Pancreas (tissue), 10 donors: Measurements from ENCODE around the gene SSR1. TPM values are rescaled to one million over a fixed set of nuclear protein-coding genes. Genes with fewer than 3 reads are reported as not detected.
A peak's percentile ranks its signal among the peaks of the same experiment; 100 is the strongest.

ENCODE experiments used
- ATAC-seq, 4 donors: fragments of 200-7000 bp; cut with Tn5 transposase; one replicate each; pipeline versions ENCODE4 v1.8.0 to v1.9.1; 2020; ENCODE audit warnings: mild to moderate bottlenecking in 4 of 4, moderate library complexity in 4 of 4
- DNase-seq, 6 donors: peaks; one replicate each; pipeline ENCODE4 v3.0.0-alpha.2; 2020
- FAIRE-seq: peaks from 2 replicates; lab custom pipeline; 2012; peaks lifted over from hg19 to GRCh38; lab: Jason Lieb, UNC
- H3K27ac ChIP-seq, 4 donors: fragments of 200-600 bp; sonication (generic); 1 replicate in 3 of 4; 2 replicates in 1 of 4; pipeline versions ENCODE4 v1.5.0 to v1.8.0; 2020
- H3K27me3 ChIP-seq, 4 donors: fragments of 200-600 bp; one replicate each; pipeline ENCODE4 v1.8.0; 2021
- H3K36me3 ChIP-seq, 3 donors: fragments of 200-600 bp; sonication (generic) in 1 of 3; one replicate each; pipeline versions ENCODE4 v1.5.0 to v1.8.0; 2020 to 2021
- H3K4me1 ChIP-seq, 3 donors: fragments of 200-600 bp; one replicate each; pipeline ENCODE4 v1.8.0; 2021
- H3K4me3 ChIP-seq, 4 donors: fragments of 200-600 bp; sonication (generic) in 2 of 4; one replicate each; pipeline versions ENCODE4 v1.5.0 to v1.8.0; 2020 to 2021
- H3K9me3 ChIP-seq, 4 donors: fragments of 200-600 bp; one replicate each; pipeline ENCODE4 v1.8.0; 2021
- CTCF ChIP-seq, 4 donors: fragments of 200-600 bp; sonication (generic) in 3 of 4; IDR thresholded peaks; one replicate each; pipeline versions ENCODE4 v1.5.0 to v1.8.0; 2021; ENCODE audit warnings: antibody characterized with exemption in 4 of 4
- WGBS, 2 donors: extraction: QIAGEN DNeasy Blood & Tissue Kit; methylation state at CpG; one replicate each; pipeline ENCODE4 v1.1.7; 2013; 5-methylcytosine and 5-hydroxymethylcytosine counted together
- intact Hi-C, 3 donors: fragments of 100-400 bp; cut with DNase I; formaldehyde crosslinking; loops; one replicate each; pipeline versions ENCODE4 v1.11.1 to v1.14.2; 2022
- polyA plus RNA-seq, 2 donors: library from polyadenylated mRNA; stranded (reverse); fragments of 200-250 nt; gene quantifications; one replicate each; pipeline ENCODE4 v1.2.3, GENCODE V29; 2013
- total RNA-seq, 6 donors: library from RNA; stranded (reverse); fragmentation: NEBNext Ultra II Directional in 4 of 6; extraction: Animal tissue kit (Norgen Biotek cat#: 25700) in 4 of 6; gene quantifications; one replicate each; pipeline versions ENCODE4 v1.2.1 to v1.2.4, GENCODE V29; 2021 to 2023
- donor health status: healthy with polysubstance abuse.
- donor health status: DM: no; HTN: no; CAD: no; lungs with moderate emphysema.
- donor health status: DM: no; HTN: no; CAD: no.
- donor health status: control.
- donor health status: control.
- donor health status: Bipolar disorder and iron deficiency.
- donor health status: DM: yes; HTN: yes; CAD: no.
- donor health status: DM: no; HTN: no; CAD: no.
- donor health status: DM: no; HTN: no; CAD: no.
- donor health status: DM: yes; HTN: yes; CAD: no.

SSR1 gene
- total and polyA plus RNA-seq, 8 donors = 11.5 to 138 (median 79.6) TPM

- ATAC-seq = peak; percentile 45 to 77 (median 68)
- TF ChIP-seq CTCF (IDR thresholded peaks at IDR 0.05) = no peak
- WGBS, 2 donors = 11 to 15% methylated on average over 13 of the region's 13 CpGs
These were observed 71.0 kb downstream of the SSR1 start for GRCh38 chr6:7241709-7242645.

GRCh38 chr6:7241160-7241559 lies 71.8 kb downstream of the SSR1 start:
- 24 to 31% methylated on average over 10 of the region's 10 CpGs for WGBS, 2 donors
- H3K4me3 ChIP-seq = no peak overlapping the region
- peaks cover 65 to 73% (median 68%) of the 10 kb centered on the region in 3 donors for H3K4me1 ChIP-seq
- H3K9me3 ChIP-seq = no peaks in the 10 kb centered on the region
- ATAC-seq (peak in 3 of 4 donors; percentile 2 to 8 (median 7)), FAIRE-seq (no peak), DNase-seq (no peak)
- intact Hi-C loops = loop anchor here in 2 of 3 donors (5.0 to 10.0 kb wide), 2 partner anchors 514 to 526 kb away; no protein-coding TSS in a partner anchor
- H3K27me3 ChIP-seq = no peaks in the 10 kb centered on the region
- peak overlapping the region; percentile 59 to 93 (median 75) for H3K27ac ChIP-seq
- no peak for TF ChIP-seq CTCF (IDR thresholded peaks at IDR 0.05)
- H3K36me3 ChIP-seq = peaks cover 0 to 1% (median under 1%) of the 10 kb centered on the region in 3 donors

More at GRCh38 chr6:7241709-7242645, 71.0 kb downstream of the SSR1 start:
- Histone ChIP-seq H3K27ac (peak overlapping the region; percentile 59 to 93 (median 75)), H3K4me1 (peaks cover 59 to 65% (median 62%) of the 10 kb centered on the region in 3 donors), H3K36me3 (peaks cover 0 to 10% (median 8%) of the 10 kb centered on the region in 3 donors), H3K4me3 (no peak overlapping the region), H3K27me3 (no peaks in the 10 kb centered on the region), H3K9me3 (no peaks in the 10 kb centered on the region)
- DNase-seq (peak in 3 of 6 donors; percentile 65 to 81 (median 73)), FAIRE-seq (no peak)
- intact Hi-C loops = loop anchor here in 2 of 3 donors (5.0 to 10.0 kb wide), 2 partner anchors 515 to 527 kb away; no protein-coding TSS in a partner anchor

DNA sequence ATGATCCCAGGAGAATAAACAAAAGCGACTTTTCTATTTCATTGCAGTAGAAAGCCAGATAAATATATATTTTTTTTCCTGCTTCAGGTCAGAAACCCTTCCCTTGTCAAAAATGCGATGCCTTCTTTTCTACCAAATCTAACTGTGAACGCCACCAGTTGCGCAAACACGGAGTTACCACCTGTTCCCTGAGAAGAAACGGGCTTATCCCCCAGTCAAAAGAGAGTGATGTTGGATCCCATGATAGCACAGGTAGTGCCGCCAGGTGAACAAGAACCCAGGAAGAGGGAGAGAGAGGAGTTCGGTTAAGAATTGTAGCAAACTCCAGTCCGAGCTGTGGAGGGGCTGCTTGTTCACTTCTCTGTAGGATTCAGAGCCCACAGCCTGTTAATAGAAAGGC lies 72.6 kb downstream of the SSR1 start:
- Histone ChIP-seq H3K9me3 (no peaks in the 10 kb centered on the region), H3K36me3 (no peaks in the 10 kb centered on the region), H3K4me1 (peaks cover 69 to 78% (median 74%) of the 10 kb centered on the region in 3 donors), H3K27ac (peak overlapping the region; percentile 59 to 93 (median 75)), H3K27me3 (no peaks in the 10 kb centered on the region), H3K4me3 (no peak overlapping the region)
- no peak for FAIRE-seq
- intact Hi-C loops = loop anchor here in 2 of 3 donors (5.0 to 10.0 kb wide), 2 partner anchors 513 to 526 kb away; no protein-coding TSS in a partner anchor
- ATAC-seq = no peak
- DNase-seq = no peak
- WGBS, 2 donors = 40 to 51% methylated on average over 9 of the region's 9 CpGs
- TF ChIP-seq CTCF (IDR thresholded peaks at IDR 0.05) = no peak

DNA sequence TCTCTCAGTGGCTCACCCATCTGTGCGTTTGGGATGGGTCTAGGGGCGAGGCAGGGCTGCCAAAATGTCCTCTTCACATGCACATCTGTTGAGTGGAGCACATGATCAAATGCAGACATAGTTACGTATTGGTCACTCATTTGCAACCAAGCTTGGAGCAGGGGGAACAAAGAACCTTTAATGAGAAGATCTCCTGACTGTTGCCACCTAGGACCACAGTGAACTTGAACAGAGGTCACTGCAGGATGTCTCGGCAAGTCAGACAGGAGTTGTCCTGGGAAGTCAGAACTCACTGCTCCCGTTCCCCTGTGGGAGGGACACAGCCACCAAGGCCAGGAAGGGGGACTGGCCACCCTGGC lies 73.4 kb downstream of the SSR1 start:
- FAIRE-seq (no peak), DNase-seq (no peak), ATAC-seq (no peak)
- H3K4me3 ChIP-seq = no peak overlapping the region
- H3K27me3 ChIP-seq = no peaks in the 10 kb centered on the region
- no peak for TF ChIP-seq CTCF (IDR thresholded peaks at IDR 0.05)
- H3K36me3 ChIP-seq = no peaks in the 10 kb centered on the region
- H3K9me3 ChIP-seq = no peaks in the 10 kb centered on the region
- H3K4me1 ChIP-seq = peaks cover 76 to 86% (median 82%) of the 10 kb centered on the region in 3 donors
- intact Hi-C loops = no loop called here
- 33 to 40% methylated on average over 5 of the region's 5 CpGs for WGBS, 2 donors
- H3K27ac ChIP-seq = peak overlapping the region; percentile 57 to 93 (median 78)
